G401.6 (cell line): ENCODE measurements around the gene MAST2.
"Not testable (repeated sequence)": the region's sequence is repeated elsewhere in the genome, so short reads cannot be mapped to it uniquely, and the experiment has no call there.

Experiments
- FAIRE-seq: peaks from 2 replicates; lab custom pipeline; 2012; peaks lifted over from hg19 to GRCh38; lab: Jason Lieb, UNC

MAST2 gene

GRCh38 chr1:45894331-45894730, 90.9 kb downstream of the MAST2 start:
- FAIRE-seq, result no peak

GRCh38 chr1:45894921-45895320, 91.5 kb downstream of the MAST2 start:
- no peak for FAIRE-seq

GRCh38 chr1:45895406-45895805, 92.0 kb downstream of the MAST2 start:
- no peak for FAIRE-seq

GRCh38 chr1:45906883-45907282, 103.5 kb downstream of the MAST2 start:
- FAIRE-seq, result no peak

- FAIRE-seq, result no peak
Measured at GRCh38 chr1:45908611-45909140, 105.3 kb downstream of the MAST2 start.

- FAIRE-seq, result no peak
Measured at GRCh38 chr1:45911634-45912033, 108.2 kb downstream of the MAST2 start.

- no peak for FAIRE-seq
Measured at GRCh38 chr1:45913183-45913683, 109.8 kb downstream of the MAST2 start.

GRCh38 chr1:45913731-45914501, 110.5 kb downstream of the MAST2 start:
- no peak for FAIRE-seq

GRCh38 chr1:45914836-45915235, 111.4 kb downstream of the MAST2 start:
- no peak for FAIRE-seq

GRCh38 chr1:45922374-45922773, 119.0 kb downstream of the MAST2 start:
- no peak for FAIRE-seq

GRCh38 chr1:45922813-45923212, 119.4 kb downstream of the MAST2 start:
- FAIRE-seq, result no peak

- FAIRE-seq, result no peak
Measured at GRCh38 chr1:45923343-45923742, 119.9 kb downstream of the MAST2 start.

- no peak for FAIRE-seq
Measured at GRCh38 chr1:45924736-45925135, 121.3 kb downstream of the MAST2 start.

GRCh38 chr1:45925728-45926287, 122.4 kb downstream of the MAST2 start:
- FAIRE-seq, result no peak

GRCh38 chr1:45926330-45926729, 122.9 kb downstream of the MAST2 start:
- FAIRE-seq, result no peak

GRCh38 chr1:45927231-45927915, 124.0 kb downstream of the MAST2 start:
- FAIRE-seq, result not testable (repeated sequence)

- no peak for FAIRE-seq
Measured at GRCh38 chr1:45928486-45929205, 125.2 kb downstream of the MAST2 start.

GRCh38 chr1:45929257-45929687, 125.9 kb downstream of the MAST2 start:
- FAIRE-seq, result no peak

GRCh38 chr1:45930258-45931150, 127.1 kb downstream of the MAST2 start:
- no peak for FAIRE-seq

GRCh38 chr1:45932205-45932604, 128.8 kb downstream of the MAST2 start:
- not testable (repeated sequence) for FAIRE-seq

- no peak for FAIRE-seq
Measured at GRCh38 chr1:45934947-45935346, 131.5 kb downstream of the MAST2 start.
